Activated naive CD4-positive, alpha-beta T cell treated with Interleukin-2 at 50 U/mL for 16 hours (primary cell): ENCODE measurements around the gene TBC1D8.
A peak's percentile ranks its signal among the peaks of the same experiment; 100 is the strongest.

Experiments used
- DNase-seq: peaks from one replicate; pipeline ENCODE4 v3.0.0-alpha.2; 2020

The TBC1D8 gene

GRCh38 chr2:100995309-100996075 is 155.7 kb downstream of the TBC1D8 start:
- no peak for DNase-seq

- DNase-seq, result no peak
These were observed 157.9 kb downstream of the TBC1D8 start for GRCh38 chr2:100993294-100993693.

GRCh38 chr2:100992262-100992661 is 158.9 kb downstream of the TBC1D8 start:
- DNase-seq, result no peak

GRCh38 chr2:100991404-100991773 is 159.8 kb downstream of the TBC1D8 start:
- DNase-seq, result no peak

- no peak for DNase-seq
These were observed 160.4 kb downstream of the TBC1D8 start for GRCh38 chr2:100990650-100991403.

GRCh38 chr2:100990166-100990565 is 161.0 kb downstream of the TBC1D8 start:
- DNase-seq, result no peak

GRCh38 chr2:100989666-100990065 is 161.5 kb downstream of the TBC1D8 start:
- DNase-seq, result no peak

GRCh38 chr2:100988630-100989417 is 162.4 kb downstream of the TBC1D8 start:
- no peak for DNase-seq

- no peak for DNase-seq
These were observed 163.2 kb downstream of the TBC1D8 start for GRCh38 chr2:100987974-100988373.

GRCh38 chr2:100987536-100987935 is 163.6 kb downstream of the TBC1D8 start:
- no peak for DNase-seq

GRCh38 chr2:100986157-100986556 is 165.0 kb downstream of the TBC1D8 start:
- no peak for DNase-seq

GRCh38 chr2:100984892-100985307 is 166.3 kb downstream of the TBC1D8 start:
- DNase-seq, result peak; percentile 77

GRCh38 chr2:100983684-100984310 is 167.4 kb downstream of the TBC1D8 start:
- no peak for DNase-seq

GRCh38 chr2:100983201-100983600 is 168.0 kb downstream of the TBC1D8 start:
- DNase-seq, result no peak

GRCh38 chr2:100982431-100982861 is 168.7 kb downstream of the TBC1D8 start:
- no peak for DNase-seq

GRCh38 chr2:100981011-100981410 is 170.2 kb downstream of the TBC1D8 start:
- DNase-seq, result no peak

GRCh38 chr2:100980046-100980445 is 171.1 kb downstream of the TBC1D8 start:
- no peak for DNase-seq

GRCh38 chr2:100978582-100979191 is 172.5 kb downstream of the TBC1D8 start:
- DNase-seq, result no peak

- no peak for DNase-seq
These were observed 173.7 kb downstream of the TBC1D8 start for GRCh38 chr2:100977511-100977910.

- DNase-seq, result no peak
These were observed 174.4 kb downstream of the TBC1D8 start for GRCh38 chr2:100976645-100977391.

- no peak for DNase-seq
These were observed 175.1 kb downstream of the TBC1D8 start for GRCh38 chr2:100976061-100976460.

GRCh38 chr2:100975521-100975785 is 175.7 kb downstream of the TBC1D8 start:
- no peak for DNase-seq
